HL-60/S4 (cell line): ENCODE data around the gene MYCL.
"Not testable (repeated sequence)": the region's sequence is repeated elsewhere in the genome, so short reads cannot be mapped to it uniquely, and the experiment has no call there.

Experiments
- in situ Hi-C: fragments of 300-500 bp; cut with MboI; formaldehyde crosslinking; loops from 2 replicates; pipeline ENCODE4 v1.14.3; 2022; ENCODE audit warnings: low sequenced_read_pairs

The MYCL gene

DNA sequence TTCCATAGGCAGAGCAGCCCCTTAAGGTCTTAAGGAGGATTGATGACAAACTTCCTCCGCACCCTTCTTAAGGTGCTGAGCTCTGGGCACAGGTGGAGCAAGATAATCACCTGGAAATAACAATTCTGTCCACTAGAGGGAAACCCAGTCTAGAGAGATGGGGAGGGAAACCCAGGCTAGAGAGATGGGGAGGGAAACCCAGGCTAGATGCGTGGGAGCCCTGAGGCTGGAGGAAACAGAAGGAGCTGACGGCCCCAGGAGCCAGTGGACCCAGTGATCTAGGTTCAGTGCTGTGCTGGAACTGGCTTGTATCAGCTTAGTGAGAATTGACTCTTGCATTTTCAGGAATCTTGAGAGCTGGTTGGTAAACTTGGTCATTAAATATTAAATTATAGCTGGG lies 17.8 kb upstream of the MYCL start:
- in situ Hi-C loops = no loop called here

- in situ Hi-C loops = no loop called here
Observed at GRCh38 chr1:39917825-39918224, 16.1 kb upstream of the MYCL start.

DNA sequence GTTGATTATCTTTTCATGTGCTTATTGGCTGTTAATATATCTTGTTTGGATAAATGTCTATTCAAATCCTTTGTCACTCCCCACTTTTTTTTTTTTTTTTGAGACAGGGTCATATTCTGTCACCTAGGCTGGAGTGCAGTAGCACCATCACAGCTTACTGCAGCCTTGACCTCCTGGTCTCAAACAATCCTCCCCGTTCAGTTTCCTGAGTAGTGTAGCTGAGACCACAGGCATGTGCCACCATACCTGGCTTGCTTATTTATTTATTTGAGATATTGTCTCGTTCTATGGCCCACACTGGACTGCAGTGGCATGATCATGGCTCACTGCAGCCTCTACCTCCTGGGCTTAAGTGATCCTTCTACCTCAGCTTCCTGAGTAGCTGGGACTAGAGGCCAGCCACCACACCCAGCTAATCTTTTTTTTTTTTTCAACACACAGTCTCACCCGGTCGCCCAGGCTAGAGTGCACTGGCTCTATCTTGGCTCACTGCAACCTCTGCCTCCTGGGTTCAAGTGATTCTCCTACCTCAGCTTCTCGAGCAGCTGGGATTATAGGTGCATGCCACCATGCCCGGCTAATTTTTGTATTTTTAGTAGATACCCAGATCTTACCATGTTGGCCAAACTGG lies 13.9 kb upstream of the MYCL start:
- in situ Hi-C loops = no loop called here

DNA sequence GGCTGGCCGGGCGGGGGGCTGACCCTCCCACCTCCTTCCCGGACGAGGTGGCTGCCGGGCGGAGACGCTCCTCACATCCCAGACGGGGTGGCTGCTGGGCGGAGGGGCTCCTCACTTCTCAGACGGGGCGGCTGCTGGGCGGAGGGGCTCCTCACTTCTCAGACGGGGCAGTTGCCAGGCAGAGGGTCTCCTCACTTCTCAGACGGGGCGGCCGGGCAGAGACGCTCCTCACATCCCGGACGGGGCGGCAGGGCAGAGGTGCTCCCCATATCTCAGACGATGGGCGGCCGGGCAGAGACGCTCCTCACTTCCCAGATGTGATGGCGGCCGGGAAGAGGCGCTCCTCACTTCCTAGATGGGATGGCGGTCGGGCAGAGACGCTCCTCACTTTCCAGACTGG lies 11.4 kb upstream of the MYCL start:
- in situ Hi-C loops = not testable (repeated sequence)

GRCh38 chr1:39910263-39910662 lies 8.5 kb upstream of the MYCL start:
- in situ Hi-C loops = no loop called here

DNA sequence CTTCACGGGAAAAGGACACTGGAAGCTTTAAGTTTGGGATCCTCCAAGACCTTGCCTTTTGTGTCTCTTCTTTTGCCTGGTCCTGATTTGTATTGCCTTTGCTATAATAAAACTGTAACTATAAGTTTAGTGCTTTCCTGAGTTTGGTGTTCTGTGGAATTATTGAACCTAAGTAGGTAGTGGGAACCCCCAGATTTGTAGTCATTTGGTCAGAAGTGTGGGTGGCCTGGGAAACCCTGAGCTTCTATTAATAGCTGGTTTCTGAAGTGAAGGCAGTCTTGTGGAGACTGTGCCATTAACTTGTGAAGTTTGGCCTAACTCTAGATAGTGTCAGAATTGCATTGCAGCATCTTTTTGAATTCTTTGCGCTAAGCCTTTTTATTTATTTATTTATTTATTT lies 6.8 kb upstream of the MYCL start:
- in situ Hi-C loops = loop anchor here (10.0 kb wide), 1 partner anchor 94 kb away; no protein-coding TSS in a partner anchor

DNA sequence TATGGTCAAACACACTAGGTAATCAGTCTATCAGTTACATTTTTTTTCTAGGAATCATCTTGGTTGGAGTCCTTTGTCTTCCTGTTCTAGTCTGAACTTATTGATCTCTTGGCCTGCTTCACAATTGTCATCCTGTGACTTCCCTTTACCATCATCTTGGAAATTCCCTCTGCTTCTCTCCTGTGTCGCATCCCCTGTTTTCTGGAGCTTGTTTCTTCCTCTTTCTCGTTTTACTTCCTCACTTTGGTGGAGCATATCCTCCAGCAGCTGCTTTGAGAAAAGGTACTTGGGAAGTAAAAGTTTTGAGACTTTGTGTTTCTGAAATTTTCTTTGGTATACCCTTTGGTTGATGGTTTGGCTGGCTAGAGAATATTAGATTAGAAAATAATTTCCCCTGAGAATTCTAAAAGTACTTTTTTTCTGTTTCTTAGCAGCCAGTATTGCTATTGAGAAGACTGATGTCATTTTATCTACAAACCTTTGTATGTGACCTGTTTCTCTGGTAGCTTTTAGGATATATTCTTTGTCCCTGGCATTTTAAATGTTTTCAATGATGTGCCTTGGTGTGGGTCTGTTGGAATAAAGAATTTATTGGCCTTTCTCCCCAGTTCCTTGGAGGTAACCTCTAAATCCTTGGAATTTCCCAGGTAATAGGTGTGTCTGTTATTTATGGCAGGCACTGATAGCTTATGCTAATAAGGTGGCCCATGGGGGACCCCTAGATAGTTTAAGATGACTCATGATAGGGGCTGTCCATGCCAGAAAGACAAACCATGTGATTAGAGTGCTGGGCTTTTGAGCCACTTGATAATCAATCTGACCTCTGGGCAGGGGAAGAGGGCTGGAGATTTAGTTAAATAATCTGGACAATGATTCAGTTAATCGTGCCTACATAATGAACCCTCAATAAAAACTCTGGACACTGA lies 6.1 kb upstream of the MYCL start:
- in situ Hi-C loops = loop anchor here (10.0 kb wide), 1 partner anchor 93 kb away; no protein-coding TSS in a partner anchor

- in situ Hi-C loops = loop anchor here (10.0 kb wide), 1 partner anchor 90 kb away; no protein-coding TSS in a partner anchor
Observed at GRCh38 chr1:39905172-39905571, 3.5 kb upstream of the MYCL start.

GRCh38 chr1:39902460-39902807 lies 717 bp upstream of the MYCL start:
- in situ Hi-C loops = loop anchor here (10.0 kb wide), 1 partner anchor 88 kb away; no protein-coding TSS in a partner anchor

DNA sequence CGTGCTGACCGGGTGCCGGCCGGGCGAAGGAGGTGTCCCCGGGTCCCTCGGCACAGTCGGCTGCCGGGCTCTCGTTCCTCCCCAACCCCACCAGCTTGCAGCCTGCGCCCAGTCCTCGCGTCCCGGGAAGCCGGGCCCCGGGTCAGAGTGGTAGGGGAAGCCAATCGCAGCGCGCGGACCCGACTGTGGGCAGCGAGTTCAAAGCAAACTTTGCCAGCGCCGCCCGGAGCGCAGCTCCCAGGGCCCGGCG lies 328 bp downstream of the MYCL start:
- in situ Hi-C loops = loop anchor here (10.0 kb wide), 1 partner anchor 87 kb away; no protein-coding TSS in a partner anchor

GRCh38 chr1:39900662-39901463 lies 854 bp downstream of the MYCL start:
- in situ Hi-C loops = loop anchor here (10.0 kb wide), 1 partner anchor 86 kb away; no protein-coding TSS in a partner anchor

DNA sequence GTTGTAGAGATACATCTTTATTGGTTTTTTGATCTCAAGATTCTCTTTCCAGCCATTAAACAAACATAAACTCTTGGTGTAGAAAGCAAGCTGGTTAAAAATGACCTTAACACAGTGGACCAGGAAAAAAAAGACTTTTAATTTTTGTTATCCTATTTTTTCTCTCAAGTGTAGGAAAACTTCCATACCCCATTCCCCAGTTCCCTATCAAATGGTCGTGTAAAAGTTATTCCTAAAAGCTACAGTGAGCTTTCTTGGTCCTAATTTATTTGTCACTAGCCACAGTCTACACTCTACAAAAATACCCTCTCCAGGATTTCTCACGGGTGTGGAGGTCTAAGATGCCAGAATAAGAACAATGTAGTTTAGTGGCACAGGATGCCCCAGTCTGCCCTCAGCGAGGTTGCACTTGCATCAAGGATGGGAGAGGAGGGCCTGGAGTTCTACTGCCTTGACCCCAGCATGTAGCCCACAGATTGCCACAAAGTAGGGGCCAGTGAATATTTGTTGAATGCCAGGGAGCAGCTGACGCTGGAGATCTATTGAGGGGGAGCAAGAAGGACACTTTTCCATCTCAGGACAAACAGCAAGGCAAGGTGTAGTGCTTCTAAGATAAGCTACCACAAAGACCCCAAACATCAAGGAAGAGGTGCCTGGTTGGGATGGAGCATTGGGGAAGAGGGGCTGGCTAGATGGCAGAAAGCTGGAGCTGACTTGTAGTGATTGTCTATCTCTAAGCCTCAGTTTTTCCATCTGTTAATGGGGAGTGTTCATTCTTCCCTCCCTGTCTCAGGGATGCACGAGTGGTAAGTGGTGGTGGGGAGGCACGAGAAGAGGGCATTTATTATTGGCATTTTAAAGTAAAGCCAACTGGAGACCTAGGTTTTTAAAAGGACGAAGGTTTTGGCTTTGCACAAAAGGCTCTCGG lies 1.8 kb downstream of the MYCL start:
- in situ Hi-C loops = loop anchor here (10.0 kb wide), 1 partner anchor 85 kb away; no protein-coding TSS in a partner anchor

DNA sequence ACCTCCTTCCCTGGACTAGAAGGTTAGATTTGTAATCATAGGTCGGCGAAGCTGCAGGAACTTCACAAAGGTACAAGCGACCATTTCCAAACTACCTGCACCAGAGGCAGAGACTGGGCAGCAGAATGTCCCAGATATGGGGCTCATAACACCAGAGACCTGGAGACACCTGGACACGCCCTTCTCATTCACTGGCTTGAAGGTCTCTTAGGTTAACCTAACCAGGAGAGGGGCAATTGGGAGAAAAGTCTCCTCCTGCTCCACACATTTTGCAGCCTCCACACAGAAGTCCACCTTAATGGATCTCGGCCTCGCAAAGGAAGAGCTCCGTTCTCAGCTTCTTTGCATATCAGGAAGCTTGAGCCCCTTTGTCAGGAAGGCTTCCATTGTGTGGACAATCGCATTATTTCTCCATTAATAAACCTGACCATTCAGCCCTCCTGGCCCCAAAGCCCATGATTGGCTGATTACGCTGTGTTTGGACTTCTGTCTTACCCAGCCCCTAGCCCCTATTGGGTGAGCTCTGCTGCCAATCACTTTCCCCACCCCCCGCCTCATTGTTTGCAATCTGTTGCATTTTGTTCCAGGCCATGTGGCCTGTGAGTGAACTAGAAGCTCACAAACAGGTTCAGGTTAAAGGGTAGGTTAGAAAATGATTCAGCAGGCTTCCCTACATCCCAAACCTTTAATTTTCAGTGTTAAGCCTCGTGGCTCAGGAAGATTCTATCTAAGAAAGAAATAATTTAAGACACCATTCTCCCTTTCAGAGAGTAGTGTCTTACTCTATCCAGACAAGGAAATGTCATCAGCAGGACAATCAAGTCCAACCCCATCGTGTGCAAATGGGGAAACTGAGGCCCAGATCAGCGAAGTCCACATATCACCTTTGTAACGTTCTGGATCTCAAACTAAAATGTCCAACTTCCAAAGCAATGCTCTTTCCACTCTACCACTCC lies 2.8 kb downstream of the MYCL start:
- in situ Hi-C loops = no loop called here

DNA sequence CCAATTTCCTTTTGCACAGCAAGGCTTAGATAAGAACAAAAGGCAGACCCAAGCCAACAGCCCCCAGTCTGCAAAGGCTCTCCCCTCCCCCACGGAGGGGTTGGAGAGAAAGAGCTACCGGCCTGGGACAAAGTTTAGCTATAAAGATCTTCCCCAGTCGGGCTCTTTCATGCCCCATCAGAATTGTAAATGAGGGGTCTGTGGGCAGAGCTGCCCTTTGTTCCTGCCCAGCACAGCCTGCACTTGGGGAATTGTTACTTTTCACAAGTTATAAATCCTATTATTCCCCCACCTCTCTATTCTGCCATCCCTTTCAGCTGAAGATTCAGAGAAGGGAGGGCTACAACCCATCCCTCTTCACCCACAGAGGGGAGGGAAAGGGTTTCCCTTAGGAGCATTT lies 3.5 kb downstream of the MYCL start:
- in situ Hi-C loops = no loop called here

DNA sequence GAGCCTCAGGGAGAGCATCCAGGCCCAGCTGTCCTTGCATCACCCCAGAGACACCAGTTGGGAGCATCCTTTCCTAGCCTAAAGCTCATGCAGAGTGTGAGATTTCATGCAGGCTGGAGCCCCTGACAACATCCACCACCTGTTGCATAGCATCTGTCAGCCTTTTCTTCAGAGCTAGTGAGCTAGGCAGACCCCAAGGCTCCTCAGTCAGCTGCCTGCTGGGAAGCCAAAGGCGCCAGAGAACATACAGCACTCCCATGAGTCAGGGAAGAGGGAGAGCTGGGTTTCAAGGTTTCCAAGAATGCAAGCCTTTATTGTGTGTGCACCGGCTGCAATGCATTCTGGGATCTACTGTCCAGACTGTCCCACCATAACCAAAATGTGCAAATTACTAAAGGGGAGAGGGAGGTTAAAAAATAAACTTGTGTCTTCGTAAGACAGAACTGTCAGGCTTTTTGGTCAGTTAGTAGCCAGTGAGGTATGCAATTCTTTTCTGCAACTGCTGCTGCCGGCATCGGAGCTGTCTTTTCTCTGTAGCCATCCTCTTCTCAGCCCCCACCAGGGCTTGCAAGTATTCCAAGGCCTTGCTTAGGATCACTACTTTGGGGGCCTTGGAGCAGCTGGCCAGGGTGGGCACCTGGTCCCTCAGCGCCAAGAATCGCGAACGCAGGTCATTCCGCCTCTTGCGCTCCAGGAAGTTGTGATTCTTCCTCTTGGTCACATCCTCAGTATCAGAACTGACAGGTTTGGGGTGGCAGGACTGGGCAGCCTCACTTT lies 4.6 kb downstream of the MYCL start:
- in situ Hi-C loops = no loop called here

DNA sequence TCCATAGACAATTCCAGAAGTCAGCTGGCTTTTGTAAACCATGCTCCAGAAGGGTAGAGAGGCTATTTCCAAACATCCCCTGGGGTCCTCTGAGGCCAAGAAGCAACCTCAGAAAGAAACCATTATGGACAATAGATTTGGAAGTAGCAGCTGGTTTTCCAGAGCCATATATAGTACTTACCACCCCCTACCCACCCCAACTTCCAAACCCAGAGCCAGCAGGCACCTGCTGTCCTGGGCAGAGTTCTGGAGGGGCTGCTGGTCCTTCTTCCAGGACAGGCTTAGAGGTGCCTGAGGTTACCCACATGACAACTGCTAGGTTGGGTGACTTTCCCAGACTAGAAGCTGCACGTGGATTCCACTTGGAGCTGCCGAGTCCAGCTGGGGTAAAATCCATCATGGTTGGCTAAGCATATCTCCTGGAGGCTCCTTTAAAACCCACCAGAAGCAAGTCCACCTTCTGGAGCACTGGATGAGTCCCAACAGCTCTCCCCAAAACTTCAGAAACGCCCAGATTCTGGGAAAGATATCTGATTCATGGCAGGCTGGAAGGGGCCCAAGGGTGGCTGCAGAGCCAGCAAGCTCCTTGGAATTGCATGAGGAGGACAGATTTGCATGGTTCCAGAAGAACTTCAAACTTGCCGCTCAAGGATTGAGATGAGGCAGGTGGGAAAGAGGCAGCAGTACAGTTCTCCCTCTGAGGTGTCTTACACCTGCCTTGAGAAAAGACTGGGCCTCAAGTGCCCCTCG lies 5.8 kb downstream of the MYCL start:
- in situ Hi-C loops = no loop called here

- in situ Hi-C loops = no loop called here
Observed at GRCh38 chr1:39894884-39895495, 6.7 kb downstream of the MYCL start.
